Neutrophil (primary cell): ENCODE data around the gene NTRK1.

Source experiments
- H3K27ac ChIP-seq: fragments of 200-600 bp; sonication (generic); 2 replicates; pipeline ENCODE4 v1.5.1; 2016; ENCODE audit warnings: mild to moderate bottlenecking, moderate library complexity
- H3K27me3 ChIP-seq: fragments of 200-600 bp; sonication (generic); 2 replicates; pipeline ENCODE4 v1.6.0; 2016; ENCODE audit warnings: mild to moderate bottlenecking
- H3K36me3 ChIP-seq: fragments of 200-600 bp; sonication (generic); 2 replicates; pipeline ENCODE4 v1.5.1; 2017
- H3K4me1 ChIP-seq, 2 experiments: fragments of 200-600 bp in 1 of 2; sonication (generic) in 1 of 2; 1 replicate in 1 of 2; 2 replicates in 1 of 2; pipeline versions ENCODE4 v1.5.1 to v1.6.1; 2013 to 2016; ENCODE audit warnings: low read depth in 1 of 2, low read length in 1 of 2, mild to moderate bottlenecking in 1 of 2, moderate library complexity in 1 of 2; ENCODE audit not compliant: control insufficient read depth in 1 of 2, insufficient read depth in 1 of 2
- H3K4me3 ChIP-seq, 2 experiments: fragments of 200-600 bp in 1 of 2; sonication (generic) in 1 of 2; 1 replicate in 1 of 2; 2 replicates in 1 of 2; pipeline ENCODE4 v1.5.1; 2013 to 2016; ENCODE audit warnings: low read depth in 1 of 2, low read length in 1 of 2, mild to moderate bottlenecking in 1 of 2, moderate library complexity in 1 of 2
- H3K9me3 ChIP-seq: fragments of 200-600 bp; sonication (generic); 2 replicates; pipeline ENCODE4 v1.5.1; 2016
- TF ChIP-seq, protein P1 (sequence below): fragments of 200-600 bp; sonication (generic); IDR thresholded peaks from 2 replicates; pipeline ENCODE4 v1.5.1; 2016; ENCODE audit warnings: antibody characterized with exemption

The NTRK1 gene

DNA sequence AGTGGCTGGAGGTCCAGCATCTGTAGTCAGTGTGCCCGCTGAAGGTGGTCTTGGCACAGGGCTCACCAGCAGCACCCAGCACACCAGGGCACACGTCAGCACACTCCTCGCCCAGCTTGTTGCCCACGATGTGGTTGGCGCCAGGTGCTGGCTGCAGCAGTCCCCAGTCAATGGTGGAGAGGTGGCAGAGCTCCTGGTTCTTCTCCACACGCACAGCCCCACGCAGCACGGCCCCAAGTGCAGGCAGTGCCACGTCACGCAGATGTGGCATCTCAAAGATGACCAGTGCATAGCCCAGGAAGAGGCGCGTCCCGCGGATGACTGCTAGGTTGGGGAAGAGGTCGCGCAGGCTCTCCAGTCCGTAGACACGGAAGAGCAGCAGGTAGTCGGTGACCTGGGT is 6.9 kb upstream of the NTRK1 start:
- TF ChIP-seq, protein P1, sequence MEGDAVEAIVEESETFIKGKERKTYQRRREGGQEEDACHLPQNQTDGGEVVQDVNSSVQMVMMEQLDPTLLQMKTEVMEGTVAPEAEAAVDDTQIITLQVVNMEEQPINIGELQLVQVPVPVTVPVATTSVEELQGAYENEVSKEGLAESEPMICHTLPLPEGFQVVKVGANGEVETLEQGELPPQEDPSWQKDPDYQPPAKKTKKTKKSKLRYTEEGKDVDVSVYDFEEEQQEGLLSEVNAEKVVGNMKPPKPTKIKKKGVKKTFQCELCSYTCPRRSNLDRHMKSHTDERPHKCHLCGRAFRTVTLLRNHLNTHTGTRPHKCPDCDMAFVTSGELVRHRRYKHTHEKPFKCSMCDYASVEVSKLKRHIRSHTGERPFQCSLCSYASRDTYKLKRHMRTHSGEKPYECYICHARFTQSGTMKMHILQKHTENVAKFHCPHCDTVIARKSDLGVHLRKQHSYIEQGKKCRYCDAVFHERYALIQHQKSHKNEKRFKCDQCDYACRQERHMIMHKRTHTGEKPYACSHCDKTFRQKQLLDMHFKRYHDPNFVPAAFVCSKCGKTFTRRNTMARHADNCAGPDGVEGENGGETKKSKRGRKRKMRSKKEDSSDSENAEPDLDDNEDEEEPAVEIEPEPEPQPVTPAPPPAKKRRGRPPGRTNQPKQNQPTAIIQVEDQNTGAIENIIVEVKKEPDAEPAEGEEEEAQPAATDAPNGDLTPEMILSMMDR: no peak
- no peak overlapping the region for H3K27ac ChIP-seq
- peaks cover 97% of the 10 kb centered on the region for H3K27me3 ChIP-seq
- no peak overlapping the region for H3K4me3 ChIP-seq
- H3K9me3 ChIP-seq: no peaks in the 10 kb centered on the region
- no peaks in the 10 kb centered on the region for H3K36me3 ChIP-seq
- H3K4me1 ChIP-seq: no peaks in the 10 kb centered on the region

DNA sequence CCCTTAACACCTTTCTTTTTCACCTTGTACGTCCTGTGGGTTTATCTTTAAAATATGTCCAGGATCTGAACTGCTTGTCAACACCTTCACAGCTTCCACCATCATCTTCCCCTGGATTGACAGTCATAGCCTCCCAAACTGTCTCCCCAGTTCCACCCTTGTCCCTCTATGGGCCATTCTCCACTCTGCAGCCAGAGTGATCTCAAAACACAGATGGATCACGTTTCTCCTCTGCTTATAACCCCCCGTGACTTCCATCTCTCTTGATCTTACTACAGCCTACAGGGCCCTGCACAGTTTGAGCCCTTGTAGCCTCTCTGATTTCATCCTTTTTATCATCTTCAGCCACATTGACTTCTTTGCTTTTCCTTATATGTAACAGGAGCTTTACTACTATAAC is 6.0 kb upstream of the NTRK1 start:
- H3K9me3 ChIP-seq: no peaks in the 10 kb centered on the region
- H3K36me3 ChIP-seq: no peaks in the 10 kb centered on the region
- peaks cover 97% of the 10 kb centered on the region for H3K27me3 ChIP-seq
- no peak overlapping the region for H3K4me3 ChIP-seq
- TF ChIP-seq, protein P1: no peak
- no peaks in the 10 kb centered on the region for H3K4me1 ChIP-seq
- no peak overlapping the region for H3K27ac ChIP-seq

DNA sequence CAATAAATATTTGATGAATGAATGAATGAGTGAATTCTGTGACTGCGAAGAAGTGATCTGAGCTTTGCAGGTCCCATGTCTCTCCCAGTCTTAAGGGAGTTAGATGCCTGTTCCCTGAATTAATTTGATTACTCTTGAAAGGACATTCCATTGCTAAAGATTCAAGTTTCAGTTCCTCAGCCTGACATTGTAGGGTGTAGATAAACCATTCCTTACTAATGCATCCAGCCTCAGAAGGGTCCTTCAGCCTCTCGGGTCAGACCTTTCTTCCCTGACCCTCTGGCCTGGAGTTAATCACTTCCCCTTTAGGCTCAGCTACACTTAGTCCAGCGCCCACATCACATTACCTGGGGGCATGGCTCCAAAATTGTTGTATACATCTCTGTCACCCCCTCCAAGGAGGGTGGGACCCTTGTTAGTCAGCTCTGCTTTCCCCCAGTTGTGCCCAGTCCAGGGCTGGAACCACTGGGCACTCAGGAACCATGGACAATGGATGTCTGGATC is 4.3 kb upstream of the NTRK1 start:
- H3K4me1 ChIP-seq: no peaks in the 10 kb centered on the region
- no peak overlapping the region for H3K27ac ChIP-seq
- H3K9me3 ChIP-seq: no peaks in the 10 kb centered on the region
- peaks cover 97% of the 10 kb centered on the region for H3K27me3 ChIP-seq
- no peaks in the 10 kb centered on the region for H3K36me3 ChIP-seq
- TF ChIP-seq, protein P1: no peak
- H3K4me3 ChIP-seq: no peak overlapping the region

DNA sequence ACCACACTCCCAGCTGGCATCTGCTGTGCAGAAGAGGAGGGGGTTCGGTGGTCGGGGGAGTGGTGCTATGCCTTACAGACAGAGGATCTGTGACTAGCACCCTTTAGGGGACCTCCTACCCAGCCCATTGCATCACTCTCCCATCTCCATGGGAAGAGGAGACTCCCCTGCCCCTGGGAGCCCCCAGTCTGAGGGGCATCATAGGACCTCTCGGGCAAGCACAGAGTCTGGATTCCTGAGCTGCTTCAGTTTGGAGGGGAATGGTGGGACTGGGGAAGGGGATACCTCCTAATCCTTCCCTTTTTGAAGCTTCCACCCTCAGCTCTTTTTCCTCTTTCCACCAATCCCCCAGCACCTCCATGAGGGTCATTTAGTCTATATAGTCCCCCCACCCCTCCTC is 3.1 kb upstream of the NTRK1 start:
- Histone ChIP-seq H3K27me3 (peaks cover 97% of the 10 kb centered on the region), H3K36me3 (no peaks in the 10 kb centered on the region), H3K9me3 (no peaks in the 10 kb centered on the region), H3K4me1 (no peaks in the 10 kb centered on the region), H3K27ac (no peak overlapping the region), H3K4me3 (no peak overlapping the region)
- TF ChIP-seq, protein P1: no peak

DNA sequence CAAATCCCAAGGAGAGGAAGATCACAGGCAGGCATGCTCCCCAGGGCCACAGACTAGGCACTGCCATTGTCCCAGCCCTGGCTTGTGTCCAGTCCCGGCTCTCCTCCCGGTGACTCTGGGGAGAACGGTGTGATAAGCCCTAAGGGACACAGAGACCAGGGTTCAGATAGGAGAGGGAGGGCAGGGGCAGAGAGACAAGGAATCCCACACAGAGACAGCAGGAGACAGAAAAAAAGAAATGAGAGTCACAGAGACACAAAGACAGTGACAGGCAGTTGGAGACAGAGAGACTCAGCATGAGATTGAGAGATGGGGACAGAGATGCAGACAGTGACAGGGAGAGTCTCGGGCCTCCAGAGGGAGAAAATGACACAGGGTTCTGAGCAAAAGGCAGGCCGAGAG is 2.1 kb upstream of the NTRK1 start:
- Histone ChIP-seq H3K9me3 (no peaks in the 10 kb centered on the region), H3K4me1 (no peaks in the 10 kb centered on the region), H3K27ac (no peak overlapping the region), H3K36me3 (no peaks in the 10 kb centered on the region), H3K27me3 (peaks cover 100% of the 10 kb centered on the region), H3K4me3 (no peak overlapping the region)
- TF ChIP-seq, protein P1: no peak
